Limb (tissue), 2 donors: ENCODE data around the gene EME2.

Experiments
- DNase-seq, 2 donors: peaks; one replicate each; pipeline ENCODE4 v3.0.0-alpha.2; 2016; ENCODE audit errors: extremely low spot score in 2 of 2

Gene EME2

GRCh38 chr16:1818204-1818872 lies 45.7 kb downstream of the EME2 start:
- no peak for DNase-seq

- DNase-seq: no peak
These were observed 46.4 kb downstream of the EME2 start for GRCh38 chr16:1818873-1819525.

- DNase-seq: no peak
These were observed 47.0 kb downstream of the EME2 start for GRCh38 chr16:1819611-1820010.

GRCh38 chr16:1820096-1820945 lies 47.7 kb downstream of the EME2 start:
- DNase-seq: no peak

GRCh38 chr16:1820946-1821290 lies 48.3 kb downstream of the EME2 start:
- DNase-seq: no peak

GRCh38 chr16:1821861-1822611 lies 49.4 kb downstream of the EME2 start:
- no peak for DNase-seq

- no peak for DNase-seq
These were observed 50.2 kb downstream of the EME2 start for GRCh38 chr16:1822801-1823200.

GRCh38 chr16:1823821-1824220 lies 51.2 kb downstream of the EME2 start:
- DNase-seq: no peak

GRCh38 chr16:1825381-1825863 lies 52.8 kb downstream of the EME2 start:
- DNase-seq: no peak
